Measurements from ENCODE around the gene FBRSL1.

FBRSL1 gene

GRCh38 chr12:132542661-132543060, 52.7 kb downstream of the FBRSL1 start:
- DNase-seq (ENCODE audit: low read depth), result no peak

- DNase-seq (ENCODE audit: low read depth), result no peak
Measured at GRCh38 chr12:132543298-132544079, 53.5 kb downstream of the FBRSL1 start.

DNA sequence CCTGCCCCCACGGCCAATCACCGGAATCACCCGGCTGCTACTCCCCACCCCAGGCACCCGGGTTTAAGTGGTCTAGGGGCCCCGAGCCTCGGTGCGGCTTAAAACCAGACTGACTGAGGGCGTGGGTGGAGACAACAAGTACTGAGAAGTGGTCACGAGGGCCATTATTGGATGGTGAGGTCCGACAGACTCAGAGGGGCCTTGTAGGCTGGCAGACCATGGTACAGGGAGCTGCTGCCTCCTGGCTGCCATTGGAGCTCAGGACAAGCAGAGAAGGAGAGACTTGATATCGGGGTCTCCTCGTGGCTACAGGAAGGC, 54.1 kb downstream of the FBRSL1 start:
- no peak for DNase-seq (ENCODE audit: low read depth)

DNA sequence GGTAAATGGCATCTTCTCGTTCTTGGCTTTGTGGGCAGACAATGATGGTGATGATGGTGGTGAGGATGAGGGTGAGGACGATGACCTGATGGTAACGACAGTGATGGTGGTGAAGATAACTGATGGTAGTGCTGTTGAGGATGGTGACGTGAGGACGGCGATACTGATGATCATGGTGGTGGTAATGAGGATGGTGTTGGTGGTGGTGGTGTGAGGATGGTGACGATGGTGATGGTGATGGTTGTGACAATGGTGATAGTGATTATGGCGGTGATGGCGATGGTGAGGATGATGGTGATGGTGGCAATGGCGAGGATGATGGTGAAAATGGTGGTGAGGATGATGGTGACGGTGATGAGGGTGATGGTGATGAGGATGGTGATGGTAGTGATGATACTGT, 54.5 kb downstream of the FBRSL1 start:
- DNase-seq (ENCODE audit: low read depth), result no peak

DNA sequence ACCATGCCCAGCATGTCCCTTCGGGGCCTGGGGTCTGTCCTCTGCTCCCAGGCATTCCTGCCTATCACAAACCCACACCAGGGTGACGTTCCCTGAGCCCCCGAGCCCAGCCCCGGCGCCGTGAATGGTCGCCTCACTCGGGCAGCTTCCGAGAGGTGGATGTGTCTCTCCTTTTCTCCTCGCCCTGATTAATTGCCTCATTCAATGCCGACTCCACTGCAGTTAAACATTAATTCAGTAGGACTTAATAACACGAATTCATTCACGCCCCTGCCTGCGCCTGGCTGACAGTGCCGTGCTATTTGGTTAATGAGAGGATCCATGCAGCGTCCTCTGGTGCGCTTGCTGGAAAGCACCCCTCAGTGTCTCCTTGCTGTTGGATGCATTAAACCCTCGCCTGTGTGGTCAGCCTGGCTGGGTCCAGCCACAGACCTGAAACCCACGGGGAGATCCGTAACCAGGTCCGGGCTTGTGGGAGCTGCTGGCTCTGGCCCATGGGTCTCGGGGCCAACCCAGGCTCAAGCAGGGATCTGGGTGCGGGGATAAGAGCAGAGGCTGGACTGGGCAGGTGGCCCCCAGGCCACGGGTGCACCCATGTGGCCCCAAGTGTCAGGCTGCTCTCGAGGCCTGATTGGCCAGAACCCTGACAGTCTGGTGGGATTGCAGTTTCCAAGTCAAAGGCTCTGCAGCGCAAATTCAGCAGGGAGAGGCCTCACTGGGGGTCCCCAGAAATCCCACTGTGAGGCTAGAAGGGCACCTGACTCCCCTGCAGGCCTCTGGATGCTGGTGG, 55.4 kb downstream of the FBRSL1 start:
- no peak for DNase-seq (ENCODE audit: low read depth)

DNA sequence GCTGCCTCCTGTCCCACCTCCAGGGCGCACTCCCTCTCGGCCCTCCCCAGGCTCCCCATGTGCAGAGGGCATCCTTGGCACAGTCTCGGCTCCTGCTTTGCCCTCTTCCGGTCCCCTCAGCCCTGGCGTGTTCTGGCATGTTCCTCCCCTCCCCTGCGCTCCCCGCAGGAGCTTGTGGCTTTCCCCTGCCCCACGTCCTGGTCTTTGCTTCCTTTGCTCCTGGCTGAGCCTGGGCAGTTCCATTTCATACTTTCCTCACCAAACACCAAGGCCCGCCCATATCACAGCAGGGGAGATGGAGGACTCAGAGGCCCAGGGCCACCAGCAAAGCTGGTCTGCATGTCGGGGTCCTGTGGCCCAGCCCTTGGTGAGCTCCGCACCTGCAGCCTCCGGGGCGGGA, 56.0 kb downstream of the FBRSL1 start:
- DNase-seq (ENCODE audit: low read depth), result no peak

GRCh38 chr12:132546647-132547046, 56.7 kb downstream of the FBRSL1 start:
- no peak for DNase-seq (ENCODE audit: low read depth)

GRCh38 chr12:132547205-132547740, 57.3 kb downstream of the FBRSL1 start:
- DNase-seq (ENCODE audit: low read depth), result no peak

DNA sequence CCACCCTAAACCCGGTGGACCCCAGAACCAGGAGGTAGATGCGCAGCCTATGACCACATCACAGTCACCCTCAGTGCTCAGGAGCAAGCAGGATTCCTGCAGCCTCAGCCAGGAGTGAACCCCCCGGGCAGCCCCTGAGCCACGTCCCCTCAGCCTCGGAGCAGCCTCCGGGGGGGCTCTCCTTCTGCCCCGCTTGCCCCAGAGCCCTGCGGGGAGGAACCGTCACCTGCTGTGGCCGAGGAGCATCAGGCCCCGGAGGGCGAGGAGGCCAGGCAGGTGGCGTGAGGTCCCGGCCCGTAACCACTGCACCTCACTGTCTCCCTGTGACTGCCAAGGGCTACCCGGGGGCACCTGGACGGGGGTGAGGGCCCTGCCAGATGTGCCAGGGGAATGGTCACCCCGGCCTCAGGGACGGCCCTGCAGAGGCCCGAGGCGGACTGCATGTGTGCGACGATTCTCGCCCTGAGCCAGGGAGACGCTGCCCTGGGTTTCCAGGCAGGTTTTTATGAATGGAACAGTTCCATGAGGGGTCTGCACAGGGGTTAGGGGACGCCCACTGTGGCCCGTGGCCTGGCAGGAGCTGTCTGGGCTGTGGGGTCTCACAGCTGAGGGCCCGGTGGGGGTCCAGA, 58.6 kb downstream of the FBRSL1 start:
- DNase-seq (ENCODE audit: low read depth), result no peak

DNA sequence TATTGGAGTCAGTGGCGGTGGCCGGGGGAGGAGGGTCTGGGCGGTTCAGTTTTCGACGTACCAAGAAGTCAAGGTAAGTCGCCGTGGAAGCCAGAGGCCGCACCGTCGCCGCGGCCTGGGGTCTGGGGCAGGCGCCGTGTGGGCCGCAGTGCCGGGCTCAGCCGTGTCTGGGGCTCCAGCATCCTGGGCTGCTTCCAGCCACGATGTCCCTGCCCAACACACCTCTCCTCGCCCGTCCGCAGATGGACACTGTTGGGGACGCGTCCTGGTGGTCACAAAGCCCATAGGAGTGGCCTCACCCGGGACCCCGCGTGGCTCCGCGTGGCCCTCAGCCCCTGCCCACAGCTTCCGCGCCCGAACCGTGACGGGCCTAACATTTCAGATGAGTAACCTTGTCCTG, 59.1 kb downstream of the FBRSL1 start:
- no peak for DNase-seq (ENCODE audit: low read depth)

- no peak for DNase-seq (ENCODE audit: low read depth)
Measured at GRCh38 chr12:132550014-132550802, 60.3 kb downstream of the FBRSL1 start.

DNA sequence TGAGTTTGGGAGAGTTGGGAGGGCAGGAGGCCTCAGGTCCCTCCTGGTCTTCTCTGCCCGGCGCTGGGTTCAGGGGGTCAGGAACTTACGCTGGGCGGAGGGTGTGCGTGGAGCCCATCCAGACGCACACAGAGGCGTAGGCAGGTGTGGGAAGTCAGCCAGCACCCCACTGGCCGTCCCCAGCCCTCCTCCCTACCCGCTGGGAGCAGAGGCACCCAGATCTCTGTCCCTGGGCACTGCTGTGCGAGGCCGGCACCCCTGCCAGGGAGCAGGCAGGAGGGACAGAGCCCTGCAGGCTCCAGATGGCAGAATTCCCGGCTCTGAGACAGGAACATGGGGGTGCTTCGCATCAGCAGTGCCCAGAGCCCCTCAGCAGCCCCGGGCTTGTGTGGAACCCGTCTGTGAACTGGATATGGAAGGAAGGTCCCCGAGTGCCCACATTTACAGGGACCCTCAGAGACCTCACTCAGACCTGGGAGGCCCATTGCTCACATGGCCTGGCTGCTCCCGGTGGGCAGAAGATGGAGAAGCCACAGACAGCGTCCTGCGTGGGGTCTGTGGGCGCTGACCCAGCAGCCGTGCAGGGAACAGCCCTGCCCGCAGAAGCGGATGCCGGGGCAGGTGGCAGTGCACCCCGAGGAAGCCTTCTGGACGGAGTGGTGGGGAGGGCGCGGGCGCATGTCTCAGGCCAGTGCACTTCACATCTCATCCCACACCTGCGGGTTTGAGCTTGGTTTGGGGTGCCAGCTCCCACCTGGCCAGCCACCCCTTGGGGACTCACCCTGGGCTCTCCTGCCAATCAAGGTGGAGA, 61.1 kb downstream of the FBRSL1 start:
- DNase-seq (ENCODE audit: low read depth), result no peak

- DNase-seq (ENCODE audit: low read depth), result no peak
Measured at GRCh38 chr12:132551641-132552031, 61.7 kb downstream of the FBRSL1 start.

DNA sequence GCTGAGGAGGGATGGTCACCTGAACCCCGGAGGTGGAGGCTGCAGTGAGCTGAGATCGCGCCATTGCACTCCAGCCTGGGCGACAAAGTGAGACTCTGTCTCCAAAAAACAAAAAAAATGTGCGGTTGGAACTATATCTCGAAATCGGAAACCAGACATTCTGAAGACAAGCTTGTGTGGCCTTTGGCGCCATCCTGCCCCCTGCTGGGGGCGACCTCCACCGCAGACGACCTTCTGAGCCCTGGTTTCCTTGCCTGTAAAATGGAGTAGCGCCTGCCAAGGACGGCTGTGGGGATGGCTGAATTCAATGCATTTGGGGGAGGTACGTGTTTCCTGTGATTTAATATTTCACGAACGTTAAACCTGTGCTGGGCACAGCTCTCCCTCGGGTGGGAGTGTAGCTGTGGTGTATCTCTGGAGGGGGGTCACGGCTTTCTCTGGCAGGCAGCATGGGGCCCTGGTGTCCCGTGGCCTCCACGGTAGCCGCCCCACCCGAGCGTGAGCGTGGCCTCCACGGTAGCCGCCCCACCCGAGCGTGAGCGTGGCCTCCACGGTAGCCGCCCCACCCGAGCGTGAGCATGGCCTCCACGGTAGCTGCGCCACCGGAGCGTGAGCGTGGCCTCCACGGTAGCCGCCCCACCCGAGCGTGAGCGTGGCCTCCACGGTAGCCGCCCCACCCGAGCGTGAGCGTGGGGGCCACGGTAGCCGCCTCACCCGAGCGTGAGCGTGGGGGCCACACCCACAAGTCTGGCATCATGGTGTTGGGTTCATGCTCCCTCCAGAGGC, 65.1 kb downstream of the FBRSL1 start:
- DNase-seq (ENCODE audit: low read depth), result no peak

DNA sequence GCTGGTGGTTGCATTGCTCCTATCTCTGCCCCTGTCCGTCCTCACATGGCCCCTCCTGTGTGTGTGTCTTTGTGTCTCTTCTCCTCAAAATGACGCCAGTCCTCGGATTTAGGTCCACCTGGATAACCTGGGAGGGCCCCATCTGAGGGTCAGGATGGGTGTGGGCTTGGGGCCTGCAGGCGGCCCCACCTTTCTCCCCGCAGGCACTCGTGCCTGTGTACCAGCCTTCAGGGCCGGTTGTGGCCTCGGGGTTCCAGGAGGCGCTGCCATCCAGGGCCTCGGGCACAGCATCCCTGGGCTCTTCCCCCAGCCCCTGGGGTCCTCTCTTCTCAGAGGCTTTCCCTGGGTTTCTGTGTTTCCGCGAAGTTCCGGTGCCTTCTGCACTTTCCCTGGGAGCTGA, 65.7 kb downstream of the FBRSL1 start:
- no peak for DNase-seq (ENCODE audit: low read depth)

GRCh38 chr12:132556216-132556615, 66.3 kb downstream of the FBRSL1 start:
- DNase-seq (ENCODE audit: low read depth), result no peak

DNA sequence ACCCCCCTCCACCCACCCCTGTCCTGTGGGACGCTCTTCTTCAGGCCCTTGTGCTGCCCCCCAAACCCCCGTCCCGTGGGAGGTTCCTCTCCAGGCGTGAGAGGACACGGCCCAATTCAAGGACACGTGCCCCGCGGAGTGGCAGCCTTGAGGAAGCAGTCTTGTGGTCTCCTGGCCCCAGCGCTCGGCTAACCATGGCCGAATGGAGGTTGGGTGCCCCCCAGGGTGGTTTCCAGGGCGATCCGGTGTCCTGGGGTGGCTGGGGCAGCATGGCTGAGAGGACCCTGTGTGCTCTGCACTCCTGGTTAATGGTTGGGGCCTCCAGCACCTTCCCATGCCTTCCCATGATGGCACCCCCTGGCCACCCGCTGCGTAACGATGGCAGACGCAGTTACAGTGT, 66.8 kb downstream of the FBRSL1 start:
- DNase-seq (ENCODE audit: low read depth), result no peak

DNA sequence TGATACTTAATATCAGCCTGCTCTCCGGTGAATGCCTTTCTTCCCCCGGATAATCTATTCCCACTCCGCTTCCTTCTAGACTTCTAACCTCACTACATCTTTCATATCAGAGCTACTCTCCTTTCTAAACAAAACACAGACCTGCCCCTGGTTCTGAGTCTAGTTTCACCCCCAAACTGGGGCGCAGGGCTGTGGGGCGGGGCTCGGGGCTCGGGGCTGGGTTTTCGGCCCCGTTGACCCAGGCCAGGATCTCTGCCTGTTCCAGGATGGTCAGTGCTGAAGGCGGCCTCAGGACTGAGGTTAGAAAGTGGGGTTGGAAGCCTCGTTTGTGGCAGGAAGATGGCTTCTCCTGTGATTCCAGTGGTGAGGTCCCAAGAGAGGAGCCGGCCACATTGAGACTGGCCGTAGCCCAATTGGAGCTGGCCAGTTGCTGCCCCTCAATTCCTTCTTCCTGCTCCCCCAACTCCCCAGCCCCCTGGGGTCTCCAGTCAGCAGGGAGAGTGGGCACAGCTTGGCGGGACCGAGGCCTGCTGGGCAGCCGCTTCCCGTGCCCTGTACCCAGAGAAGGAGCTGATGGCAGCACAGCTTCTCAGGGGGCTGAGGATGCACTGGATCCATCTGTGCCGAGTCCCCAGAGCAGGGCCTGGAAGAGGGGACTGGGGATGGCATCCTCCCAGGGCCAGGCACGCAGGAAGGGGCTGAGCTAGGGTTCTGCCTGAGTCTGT, 67.5 kb downstream of the FBRSL1 start:
- no peak for DNase-seq (ENCODE audit: low read depth)

GRCh38 chr12:132558042-132558856, 68.3 kb downstream of the FBRSL1 start:
- no peak for DNase-seq (ENCODE audit: low read depth)

Measured in GM04504 (cell line).